HG03097 (cell line): ENCODE data around the gene MEST.
"Not testable (repeated sequence)": the region's sequence is repeated elsewhere in the genome, so short reads cannot be mapped to it uniquely, and the experiment has no call there.

Experiments
- ATAC-seq: cut with Tn5 transposase; IDR thresholded peaks from one replicate; pipeline ENCODE4 v1.9.1; 2021; ENCODE audit not compliant: unreplicated experiment, low FRiP score

MEST gene

DNA sequence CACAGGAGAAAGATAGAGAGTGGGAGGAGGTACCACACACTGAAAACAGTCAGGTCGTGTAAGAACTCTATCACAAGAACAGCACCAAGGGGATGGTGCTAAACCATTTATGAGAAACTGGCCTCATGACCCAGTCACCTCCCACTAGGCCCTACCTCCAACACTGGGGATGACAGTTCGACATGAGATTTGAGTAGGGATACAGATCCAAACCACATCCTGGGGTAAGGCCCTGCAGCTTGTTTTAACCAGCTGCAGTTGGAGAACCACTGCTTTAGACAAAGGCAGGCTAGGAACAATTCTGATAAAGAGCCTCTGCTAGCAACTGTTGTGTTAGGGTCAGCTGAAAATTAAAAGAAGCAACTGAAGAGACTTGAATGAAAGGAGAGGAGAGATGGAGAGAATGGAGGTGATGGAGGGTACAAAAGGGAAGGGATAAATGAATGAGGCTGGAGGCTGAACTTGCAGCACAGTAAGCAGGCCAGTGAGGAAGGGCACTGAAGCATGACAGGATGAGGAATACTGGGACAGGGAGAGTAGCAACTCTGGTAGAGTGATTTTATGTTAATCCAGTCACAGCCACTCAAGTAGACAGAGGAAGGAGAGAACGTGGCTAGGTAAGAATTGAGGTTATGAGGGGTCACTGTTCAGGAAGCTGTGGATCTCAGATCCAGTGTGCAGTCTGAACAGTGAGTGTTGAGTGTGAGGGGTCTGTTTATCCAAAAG is 23.6 kb downstream of the MEST start:
- no peak for ATAC-seq

DNA sequence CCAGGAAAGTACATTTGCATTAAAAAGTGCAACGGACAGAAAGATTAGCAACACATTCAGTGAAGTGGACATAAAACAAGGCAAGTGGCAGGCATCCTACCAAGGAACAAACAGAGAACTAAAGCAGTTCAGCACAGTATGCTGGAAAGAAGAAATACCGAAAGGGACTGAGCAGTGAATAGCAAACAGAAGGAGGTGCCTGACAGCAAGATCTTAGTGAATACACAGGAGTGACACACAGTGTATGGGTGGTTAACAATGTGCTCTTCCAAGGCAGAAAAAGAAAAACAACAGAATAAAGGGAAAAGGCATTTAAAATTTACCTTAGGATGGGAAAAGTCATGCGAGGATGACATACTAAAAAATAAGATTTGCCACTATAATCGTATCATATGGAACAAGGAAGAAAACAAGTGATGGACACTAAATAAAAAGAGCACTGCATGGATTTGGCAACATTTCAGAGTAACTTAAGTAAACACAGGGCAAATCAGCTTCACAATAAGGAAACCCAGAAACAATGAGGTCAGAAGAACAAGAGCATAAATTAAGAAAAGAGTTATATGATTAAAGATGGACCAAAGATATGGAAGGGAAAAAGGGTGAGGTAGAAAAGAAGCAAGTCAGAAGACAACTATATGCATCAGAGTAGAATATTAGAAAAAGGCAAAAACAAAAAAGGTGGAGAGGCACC is 29.5 kb downstream of the MEST start:
- no peak for ATAC-seq

DNA sequence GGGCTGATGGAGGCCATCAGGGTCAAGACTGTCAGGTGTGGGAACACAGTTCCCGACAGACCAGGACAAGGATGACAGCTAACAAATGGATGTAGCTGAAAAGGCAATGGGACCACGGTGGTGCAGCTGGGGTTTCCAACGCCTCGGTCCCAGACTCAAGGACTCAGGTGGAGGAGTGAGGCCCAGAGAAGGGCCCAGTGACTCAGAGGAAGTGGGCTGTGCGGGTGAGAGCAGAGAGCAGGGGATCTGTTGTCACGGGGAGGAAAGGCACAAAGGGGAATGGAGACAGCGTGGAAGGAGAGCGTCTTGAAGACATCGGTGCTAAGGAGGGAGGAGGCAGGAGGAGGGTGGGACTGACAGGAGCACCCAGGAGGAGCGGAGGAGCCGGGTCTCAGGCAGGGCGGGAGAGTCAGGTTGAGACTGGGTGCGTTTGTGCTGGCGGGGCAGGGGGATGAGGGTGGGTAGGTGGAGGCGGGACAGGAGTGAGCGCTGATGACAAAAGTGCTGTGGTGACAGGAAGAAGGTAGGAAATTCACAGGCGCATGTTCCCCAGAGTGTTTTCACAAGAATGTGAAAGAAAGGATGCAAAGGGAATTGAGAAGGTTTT is 31.7 kb downstream of the MEST start:
- not testable (repeated sequence) for ATAC-seq

DNA sequence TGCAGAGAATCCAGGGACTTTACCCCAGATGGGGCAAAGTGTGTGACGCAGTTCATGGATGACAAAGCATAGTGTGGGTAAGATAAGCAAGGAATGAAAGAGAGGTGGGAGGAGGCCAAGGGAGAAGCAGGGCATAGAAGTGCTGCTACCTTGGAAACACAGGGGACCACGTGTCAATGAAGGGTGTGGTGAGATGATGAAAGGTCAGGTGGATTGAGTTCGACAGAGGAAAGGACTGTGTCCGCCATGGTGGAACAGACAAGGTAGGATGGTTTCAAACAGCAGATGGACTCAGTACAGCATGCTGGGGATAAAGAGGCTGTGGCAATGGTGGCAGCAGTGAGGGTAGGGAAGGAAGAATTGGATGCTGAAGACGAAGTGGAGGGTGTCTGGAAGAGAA is 32.7 kb downstream of the MEST start:
- no peak for ATAC-seq

DNA sequence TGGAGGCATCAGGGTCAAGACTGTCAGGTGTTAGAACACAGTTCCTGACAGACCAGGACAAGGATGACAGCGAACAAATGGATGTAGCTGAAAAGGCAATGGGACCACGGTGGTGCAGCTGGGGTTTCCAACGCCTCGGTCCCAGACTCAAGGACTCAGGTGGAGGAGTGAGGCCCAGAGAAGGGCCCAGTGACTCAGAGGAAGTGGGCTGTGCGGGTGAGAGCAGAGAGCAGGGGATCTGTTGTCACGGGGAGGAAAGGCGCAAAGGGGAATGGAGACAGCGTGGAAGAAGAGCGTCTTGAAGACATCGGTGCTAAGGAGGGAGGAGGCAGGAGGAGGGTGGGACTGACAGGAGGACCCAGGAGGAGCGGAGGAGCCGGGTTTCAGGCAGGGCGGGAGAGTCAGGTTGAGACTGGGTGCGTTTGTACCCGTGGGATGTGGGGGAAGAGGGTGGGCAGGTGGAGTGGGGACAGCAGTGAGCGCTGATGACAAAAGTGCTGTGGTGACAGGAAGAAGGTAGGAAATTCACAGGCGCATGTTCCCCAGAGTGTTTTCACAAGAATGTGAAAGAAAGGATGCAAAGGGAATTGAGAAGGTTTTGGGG is 36.0 kb downstream of the MEST start:
- not testable (repeated sequence) for ATAC-seq

DNA sequence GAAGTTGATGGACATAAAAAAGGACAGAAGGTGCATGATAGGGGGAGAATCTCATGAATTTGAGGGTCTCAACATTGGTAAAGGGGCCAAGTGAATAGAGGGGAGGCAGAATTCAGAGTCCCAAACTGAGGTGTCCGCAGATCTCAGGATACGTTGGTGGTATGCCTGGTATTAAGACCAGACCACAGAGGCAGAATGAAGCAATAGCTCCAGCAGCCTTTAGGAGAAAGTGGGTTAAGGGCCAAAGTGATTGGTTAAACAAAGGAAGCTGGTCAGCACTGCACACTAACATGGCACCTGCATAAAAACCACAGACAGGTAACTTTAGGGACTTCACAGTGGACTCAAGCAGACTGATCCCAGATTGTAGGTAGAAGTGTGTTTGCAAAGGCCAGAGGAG is 37.5 kb downstream of the MEST start:
- no peak for ATAC-seq

DNA sequence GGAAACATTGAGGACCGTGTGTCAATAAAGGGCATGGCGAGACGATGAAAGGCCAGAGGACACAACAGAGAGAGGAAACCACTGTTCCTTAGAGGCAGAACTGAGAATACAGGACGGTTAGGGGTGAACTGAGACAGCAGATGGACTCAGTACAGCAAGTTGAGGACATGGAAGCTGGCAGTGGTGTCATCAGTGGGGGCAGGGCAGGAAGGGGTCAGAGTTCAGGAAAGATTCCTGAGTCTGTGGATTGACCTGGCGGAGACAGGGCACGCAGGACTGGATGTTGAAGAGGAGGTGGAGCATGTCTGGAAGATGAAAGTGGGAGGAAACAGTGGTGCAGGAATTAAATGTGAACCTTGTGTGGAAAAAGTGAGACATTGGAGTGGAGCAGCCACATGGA is 46.0 kb downstream of the MEST start:
- not testable (repeated sequence) for ATAC-seq

DNA sequence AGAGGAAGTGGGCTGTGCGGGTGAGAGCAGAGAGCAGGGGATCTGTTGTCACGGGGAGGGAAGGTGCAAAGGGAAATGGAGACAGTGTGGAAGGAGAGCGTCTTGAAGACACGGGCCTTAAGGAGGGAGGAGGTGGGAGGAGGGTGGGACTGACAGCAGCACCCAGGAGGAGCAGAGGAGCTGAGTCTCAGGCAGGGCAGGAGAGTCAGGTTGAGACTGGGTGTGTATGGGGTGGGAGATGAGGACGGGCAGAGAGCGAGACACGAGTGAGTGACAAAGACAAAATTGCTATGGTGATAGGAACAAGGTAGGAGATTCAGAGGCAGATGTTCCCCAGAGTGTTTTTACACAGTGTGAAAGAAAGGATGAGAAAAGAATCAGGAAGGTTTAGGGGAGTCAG is 49.4 kb downstream of the MEST start:
- ATAC-seq = not testable (repeated sequence)

DNA sequence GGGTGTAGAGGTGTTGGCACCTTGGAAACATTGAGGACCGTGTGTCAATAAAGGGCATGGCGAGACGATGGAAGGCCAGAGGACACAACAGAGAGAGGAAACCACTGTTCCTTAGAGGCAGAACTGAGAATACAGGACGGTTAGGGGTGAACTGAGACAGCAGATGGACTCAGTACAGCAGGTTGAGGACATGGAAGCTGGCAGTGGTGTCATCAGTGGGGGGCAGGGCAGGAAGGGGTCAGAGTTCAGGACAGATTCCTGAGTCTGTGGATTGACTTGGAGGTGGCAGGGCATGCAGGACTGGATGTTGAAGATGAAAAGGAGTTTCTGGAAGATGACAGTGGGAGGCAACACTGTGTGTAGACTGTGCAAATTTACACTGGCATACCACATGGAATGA is 50.4 kb downstream of the MEST start:
- ATAC-seq = not testable (repeated sequence)

DNA sequence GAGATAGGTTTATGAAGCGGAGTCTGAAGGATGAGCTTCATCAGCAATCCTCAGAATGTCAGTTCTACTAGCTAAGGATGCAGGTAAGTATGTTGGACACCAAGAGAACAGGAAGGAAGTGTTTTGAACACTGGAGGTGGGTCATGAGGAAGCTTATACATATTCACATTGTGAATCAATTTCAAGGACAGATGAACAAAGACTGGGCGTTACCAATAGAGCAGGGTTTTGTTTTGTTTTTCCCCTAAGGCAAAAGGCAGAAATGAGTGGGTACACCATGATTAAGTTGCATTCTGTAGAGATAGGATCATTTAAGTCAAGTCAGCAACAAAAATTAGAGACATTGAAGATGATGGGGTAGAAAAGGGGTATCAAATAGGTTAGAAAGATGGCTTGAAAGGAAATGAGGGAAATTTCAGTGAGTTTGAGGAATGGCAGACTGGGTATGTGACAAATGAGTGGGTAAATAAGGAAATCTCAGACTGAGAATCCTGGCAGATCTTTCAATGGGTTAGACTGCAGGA is 51.7 kb downstream of the MEST start:
- ATAC-seq = no peak

DNA sequence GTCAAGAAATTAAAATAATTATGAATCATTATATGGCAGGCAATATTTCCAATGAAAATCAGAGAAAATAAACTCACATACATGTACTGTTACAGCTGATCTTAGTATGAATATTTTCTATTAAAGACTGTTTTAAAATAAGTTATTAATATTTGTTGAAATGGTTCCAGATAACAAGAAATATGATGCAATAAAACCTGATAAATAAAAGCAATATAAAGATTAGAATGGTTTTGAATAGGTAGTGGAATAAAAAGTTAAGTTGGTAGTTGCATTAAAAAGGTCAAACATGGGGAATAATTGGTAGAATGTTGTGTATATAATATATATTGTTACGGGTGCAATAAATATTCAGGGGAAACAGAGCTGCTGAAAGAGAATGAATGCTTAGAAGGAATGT is 52.5 kb downstream of the MEST start:
- ATAC-seq = no peak

DNA sequence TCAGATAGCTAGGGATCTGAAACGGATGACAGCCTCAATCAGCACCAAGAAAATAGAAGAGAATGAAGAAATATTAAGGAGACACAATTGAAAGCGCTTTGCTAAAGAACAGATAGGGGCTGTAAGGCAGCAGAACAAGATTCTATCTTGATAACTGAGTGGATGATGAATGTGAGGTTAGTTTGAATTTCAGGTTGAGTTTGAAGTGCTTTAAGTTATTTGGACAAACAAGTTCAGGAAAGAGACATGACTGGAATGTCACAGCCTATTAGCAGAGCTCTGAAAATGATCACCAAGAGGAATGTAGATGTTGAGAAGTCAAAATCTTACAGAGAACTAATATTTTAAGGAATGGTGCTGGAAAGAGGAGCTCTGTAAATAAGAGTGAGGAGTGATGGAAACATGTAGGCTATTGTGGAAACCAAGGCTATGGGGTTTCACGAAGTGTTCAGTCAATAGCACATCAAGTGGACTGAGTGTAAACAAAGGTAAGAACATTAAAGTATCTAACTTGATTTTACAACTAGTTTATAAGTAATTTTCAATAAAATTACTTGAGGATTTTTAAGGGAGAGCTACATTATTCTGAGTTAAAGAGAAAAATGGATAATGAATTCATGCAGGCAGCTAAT is 61.6 kb downstream of the MEST start:
- ATAC-seq = no peak

DNA sequence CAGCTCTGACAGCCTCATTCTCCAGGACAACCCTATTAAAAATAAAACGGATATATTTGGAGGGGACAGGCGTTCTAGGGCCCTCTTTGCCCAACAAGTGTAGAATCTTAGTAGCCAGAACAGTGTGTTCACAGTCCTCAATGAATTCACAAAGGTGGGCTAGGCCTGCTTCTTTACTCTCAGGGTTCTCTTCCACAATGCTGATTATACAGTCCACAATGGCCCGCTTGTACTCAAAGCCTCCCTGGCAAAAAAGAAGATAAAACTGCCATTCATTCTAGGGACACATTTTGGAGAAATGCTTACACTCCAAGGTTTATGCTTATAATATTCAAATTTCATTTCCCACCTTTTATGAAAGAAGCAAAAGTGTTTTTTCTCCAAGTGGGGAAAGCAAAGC is 62.6 kb downstream of the MEST start:
- ATAC-seq = no peak
